Brain microvascular endothelial cell (primary cell): ENCODE data around the gene CSNK2A3.
"Not testable (repeated sequence)": the region's sequence is repeated elsewhere in the genome, so short reads cannot be mapped to it uniquely, and the experiment has no call there.

ENCODE experiments used
- DNase-seq: peaks from one replicate; pipeline ENCODE4 v3.0.0-alpha.2; 2020
- H3K27ac ChIP-seq: fragments of 250-450 bp; sonication (Bioruptor Pico); 2 replicates; pipeline ENCODE4 v1.5.1; 2020; ENCODE audit warnings: mild to moderate bottlenecking, moderate library complexity
- H3K27me3 ChIP-seq: fragments of 250-450 bp; sonication (Bioruptor Pico); replicated peaks from 2 replicates; pipeline ENCODE4 v1.5.1; 2020; ENCODE audit warnings: mild to moderate bottlenecking
- H3K36me3 ChIP-seq: fragments of 250-450 bp; sonication (Bioruptor Pico); replicated peaks from 2 replicates; pipeline ENCODE4 v1.5.1; 2020; ENCODE audit warnings: mild to moderate bottlenecking
- H3K4me3 ChIP-seq: 2 replicates; pipeline ENCODE4 v1.5.1; 2011; ENCODE audit warnings: low read depth, mild to moderate bottlenecking, control low read depth, low read length, moderate library complexity
- in situ Hi-C: cut with HindIII; loops from 2 replicates; pipeline ENCODE4 v1.10.0; 2017; ENCODE audit warnings: low sequenced_read_pairs, low pct_ligation_motif_present
- TF ChIP-seq, protein P1 (sequence below): IDR thresholded peaks from 2 replicates; pipeline ENCODE4 v1.5.1; 2011; ENCODE audit warnings: low read depth, mild to moderate bottlenecking, moderate library complexity, low read length, control low read depth, inconsistent platforms; ENCODE audit errors: missing control alignments

CSNK2A3 gene

DNA sequence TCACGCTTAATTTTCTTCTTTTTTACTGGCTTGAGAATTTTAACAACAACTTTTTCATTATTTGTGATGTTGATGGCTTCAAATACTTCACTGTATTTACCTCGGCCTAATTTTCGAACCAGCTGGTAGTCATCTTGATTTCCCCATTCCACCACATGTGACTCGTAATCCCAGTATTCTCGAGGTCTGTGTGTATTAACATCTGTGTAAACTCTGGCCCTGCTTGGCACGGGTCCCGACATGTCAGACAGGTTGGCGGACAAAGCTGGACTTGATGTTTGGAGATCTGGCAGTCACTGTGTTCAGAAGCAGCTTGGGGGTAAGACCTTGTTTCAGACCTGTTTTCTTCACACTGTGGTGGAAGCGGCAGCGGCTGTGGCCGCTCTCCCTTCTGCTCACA, at the start of gene CSNK2A3:
Gene CSNK2A3 (minus strand): TSS at position 373 of the 400 bp plus-strand sequence. CDS start 131 bp downstream, at position 242.
- H3K27me3 ChIP-seq, H3K27ac ChIP-seq, H3K4me3 ChIP-seq, DNase-seq, in situ Hi-C loops, H3K36me3 ChIP-seq: not testable (repeated sequence)

DNA sequence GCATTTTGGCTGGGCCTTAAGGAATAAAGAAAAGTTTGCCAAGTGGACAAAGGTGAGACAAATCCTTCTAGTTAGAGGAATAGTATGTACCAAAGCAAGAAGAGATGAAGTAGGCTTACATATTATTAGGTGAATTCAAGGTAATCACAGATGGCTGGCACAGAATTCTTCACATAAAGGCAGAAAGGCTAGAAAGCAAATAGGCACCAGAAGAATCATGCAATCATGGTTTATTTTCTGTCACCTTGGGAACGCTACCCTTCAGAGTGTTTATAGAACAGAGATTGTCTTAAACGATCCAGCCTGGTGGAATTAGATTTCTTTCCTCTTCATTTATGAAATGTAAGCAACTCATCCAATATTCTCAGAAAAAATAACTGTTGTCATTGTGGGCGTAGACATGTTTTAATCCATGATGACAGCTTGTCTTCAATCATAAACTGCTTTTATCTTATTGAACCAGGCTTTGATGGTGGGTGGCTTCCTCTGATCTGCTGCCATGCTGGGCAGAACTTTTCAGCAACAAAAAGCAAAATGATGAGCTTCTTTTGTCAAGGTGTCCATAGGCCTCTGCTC, 49.0 kb upstream of the CSNK2A3 start:
- Histone ChIP-seq H3K27ac (no peak overlapping the region), H3K27me3 (peaks cover 13% of the 10 kb centered on the region), H3K4me3 (no peak overlapping the region), H3K36me3 (no peaks in the 10 kb centered on the region)
- no peak for DNase-seq
- TF ChIP-seq, protein P1, sequence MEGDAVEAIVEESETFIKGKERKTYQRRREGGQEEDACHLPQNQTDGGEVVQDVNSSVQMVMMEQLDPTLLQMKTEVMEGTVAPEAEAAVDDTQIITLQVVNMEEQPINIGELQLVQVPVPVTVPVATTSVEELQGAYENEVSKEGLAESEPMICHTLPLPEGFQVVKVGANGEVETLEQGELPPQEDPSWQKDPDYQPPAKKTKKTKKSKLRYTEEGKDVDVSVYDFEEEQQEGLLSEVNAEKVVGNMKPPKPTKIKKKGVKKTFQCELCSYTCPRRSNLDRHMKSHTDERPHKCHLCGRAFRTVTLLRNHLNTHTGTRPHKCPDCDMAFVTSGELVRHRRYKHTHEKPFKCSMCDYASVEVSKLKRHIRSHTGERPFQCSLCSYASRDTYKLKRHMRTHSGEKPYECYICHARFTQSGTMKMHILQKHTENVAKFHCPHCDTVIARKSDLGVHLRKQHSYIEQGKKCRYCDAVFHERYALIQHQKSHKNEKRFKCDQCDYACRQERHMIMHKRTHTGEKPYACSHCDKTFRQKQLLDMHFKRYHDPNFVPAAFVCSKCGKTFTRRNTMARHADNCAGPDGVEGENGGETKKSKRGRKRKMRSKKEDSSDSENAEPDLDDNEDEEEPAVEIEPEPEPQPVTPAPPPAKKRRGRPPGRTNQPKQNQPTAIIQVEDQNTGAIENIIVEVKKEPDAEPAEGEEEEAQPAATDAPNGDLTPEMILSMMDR, result no peak
- in situ Hi-C loops, result no loop called here

DNA sequence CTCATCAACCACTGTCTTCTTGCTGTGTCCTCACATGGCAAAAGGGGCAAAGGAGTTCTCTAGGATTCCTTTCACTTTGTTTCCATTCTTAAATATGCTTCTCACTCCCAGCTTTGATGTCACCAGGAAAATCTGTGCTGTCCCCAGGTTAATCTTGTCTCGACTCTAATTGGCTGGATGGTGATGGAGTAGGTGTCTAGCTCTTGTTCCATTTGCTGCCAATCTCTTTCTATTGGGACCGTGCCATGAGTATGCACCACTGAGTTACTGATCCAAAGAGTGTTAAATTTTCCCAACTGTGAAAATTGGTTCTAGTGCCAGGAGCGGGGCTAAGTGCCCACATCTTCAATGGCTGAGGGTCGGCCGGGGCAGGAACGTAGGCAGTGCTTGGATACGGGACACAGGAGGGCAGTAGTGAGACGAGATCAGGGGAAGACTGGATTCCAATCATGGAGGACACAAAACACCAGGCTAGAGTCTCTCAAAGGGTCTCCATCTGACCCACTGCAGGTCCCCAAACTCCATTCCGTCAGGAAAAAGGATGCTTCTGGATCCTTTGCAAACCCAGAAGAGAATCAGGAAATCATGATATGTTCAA, 47.7 kb upstream of the CSNK2A3 start:
- TF ChIP-seq, protein P1, result peak; percentile 58
- Histone ChIP-seq H3K27ac (no peak overlapping the region), H3K4me3 (no peak overlapping the region), H3K36me3 (no peaks in the 10 kb centered on the region), H3K27me3 (peaks cover 13% of the 10 kb centered on the region)
- in situ Hi-C loops, result no loop called here
- DNase-seq, result no peak

DNA sequence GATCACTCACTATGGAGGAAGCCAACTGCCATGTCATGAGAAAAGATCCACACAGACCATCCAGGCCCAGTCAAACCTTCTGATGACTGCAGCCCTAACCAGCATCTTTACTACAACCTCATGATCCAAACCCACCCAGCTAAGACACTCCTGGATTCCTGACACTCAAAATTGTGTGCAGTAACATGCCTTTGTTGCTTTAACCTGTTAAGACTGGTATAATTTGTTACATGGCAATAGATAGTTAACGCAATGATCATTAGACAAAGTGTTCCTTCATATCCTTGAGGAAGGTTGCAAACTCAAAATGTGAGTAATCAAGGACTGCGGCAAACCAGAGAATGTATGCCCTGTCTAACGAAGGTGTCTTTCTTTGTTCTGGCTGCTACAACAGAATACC, 47.1 kb upstream of the CSNK2A3 start:
- DNase-seq, result no peak
- TF ChIP-seq, protein P1, result no peak
- Histone ChIP-seq H3K27ac (no peak overlapping the region), H3K36me3 (no peaks in the 10 kb centered on the region), H3K4me3 (no peak overlapping the region), H3K27me3 (peaks cover 11% of the 10 kb centered on the region)
- in situ Hi-C loops, result no loop called here

DNA sequence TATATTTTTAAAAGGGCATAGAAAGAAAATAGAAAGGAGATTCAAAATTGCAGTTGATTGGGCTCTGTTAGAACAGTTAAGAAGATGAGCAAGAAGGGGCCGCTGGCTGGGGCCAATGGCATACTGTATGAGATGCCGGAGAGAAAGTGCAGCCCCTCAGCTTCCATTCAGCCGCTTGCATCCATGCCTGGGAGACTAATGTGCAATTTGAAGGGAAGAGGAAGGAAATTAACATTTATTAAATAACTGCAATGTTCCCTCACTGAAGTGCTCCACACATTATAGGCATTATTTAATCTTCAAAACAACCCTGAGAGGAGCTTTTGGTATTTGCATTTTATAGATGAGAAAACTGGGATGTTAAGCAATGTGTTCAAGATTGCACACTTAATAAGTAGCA, 44.7 kb upstream of the CSNK2A3 start:
- Histone ChIP-seq H3K27ac (no peak overlapping the region), H3K27me3 (no peaks in the 10 kb centered on the region), H3K4me3 (no peak overlapping the region), H3K36me3 (no peaks in the 10 kb centered on the region)
- TF ChIP-seq, protein P1, result no peak
- no peak for DNase-seq
- in situ Hi-C loops, result no loop called here

DNA sequence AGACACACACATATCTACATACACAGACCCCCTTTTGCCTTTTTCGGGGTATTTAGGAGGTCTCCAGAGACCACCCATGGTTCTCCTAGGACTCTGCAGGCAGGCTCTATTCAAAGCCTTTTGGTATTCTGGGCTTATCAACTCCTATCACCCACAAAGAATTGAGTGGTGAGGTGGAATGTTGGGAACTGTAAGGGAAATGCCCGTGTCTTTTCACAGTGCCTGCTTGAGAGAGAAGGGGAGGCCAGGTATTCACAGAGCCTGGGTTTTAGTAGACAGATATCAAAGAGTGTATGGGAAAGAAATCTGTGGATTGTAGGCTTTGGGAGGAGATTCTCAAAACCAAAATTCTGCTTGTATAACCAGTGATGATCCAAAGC, 44.0 kb upstream of the CSNK2A3 start:
- Histone ChIP-seq H3K36me3 (no peaks in the 10 kb centered on the region), H3K27me3 (no peaks in the 10 kb centered on the region), H3K27ac (no peak overlapping the region), H3K4me3 (no peak overlapping the region)
- in situ Hi-C loops, result no loop called here
- TF ChIP-seq, protein P1, result no peak
- DNase-seq, result no peak
